T follicular helper cell (primary cell): Measurements from ENCODE around the gene KCNQ2.

Experiments used
- DNase-seq: peaks from one replicate; pipeline ENCODE4 v3.0.0-alpha.2; 2020; ENCODE audit warnings: low read depth

KCNQ2 gene

DNA sequence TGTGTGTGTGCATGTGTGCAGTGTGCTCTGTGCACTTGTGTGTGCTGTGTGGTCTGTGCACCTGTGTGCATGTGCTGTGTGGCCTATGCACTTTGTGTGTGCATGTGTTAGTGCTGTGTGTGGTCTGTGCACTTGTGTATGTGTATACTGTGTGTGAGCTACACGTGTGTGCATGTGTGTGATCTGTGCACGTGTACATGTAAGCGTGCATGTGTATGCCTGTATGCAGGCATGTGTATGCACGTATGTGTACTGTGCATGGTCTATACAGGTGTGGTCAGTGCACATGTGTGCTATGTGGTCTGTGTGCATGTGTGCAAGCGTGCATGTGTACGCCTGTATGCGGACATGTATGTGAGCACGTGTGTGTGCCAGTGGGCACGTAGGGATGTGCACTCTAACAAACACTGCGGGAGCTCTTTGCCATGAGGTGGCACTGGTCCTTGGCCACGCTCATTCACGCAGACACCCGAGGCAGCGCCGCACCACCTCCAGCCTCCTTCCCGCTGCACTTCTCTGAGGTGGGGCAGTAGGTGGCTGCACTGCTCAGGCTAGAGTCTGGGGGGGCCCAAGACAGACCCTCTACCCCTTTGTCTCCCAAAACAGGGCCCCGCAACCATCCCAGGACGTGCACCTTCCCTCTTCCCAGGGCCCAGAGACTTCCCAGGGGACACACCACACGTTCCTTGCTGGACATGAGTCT is 68.9 kb downstream of the KCNQ2 start:
- no peak for DNase-seq

DNA sequence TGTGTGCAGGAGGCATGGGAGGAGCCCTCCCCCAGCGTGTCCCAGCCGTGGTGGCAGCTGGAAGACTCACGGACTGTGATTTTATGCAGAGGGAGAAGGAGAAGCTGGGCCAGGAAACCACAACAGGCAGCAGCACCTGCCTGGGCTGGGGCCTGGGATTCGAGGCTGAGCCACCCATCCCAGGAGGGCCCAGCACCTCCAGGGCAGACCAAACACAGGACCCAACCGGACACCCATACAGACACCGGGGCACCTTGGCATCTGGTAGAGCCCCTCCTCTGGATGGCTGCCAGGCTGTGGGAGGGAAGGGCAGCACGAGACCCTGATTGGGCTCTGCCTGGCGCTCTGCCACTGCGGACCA is 69.6 kb downstream of the KCNQ2 start:
- no peak for DNase-seq

DNA sequence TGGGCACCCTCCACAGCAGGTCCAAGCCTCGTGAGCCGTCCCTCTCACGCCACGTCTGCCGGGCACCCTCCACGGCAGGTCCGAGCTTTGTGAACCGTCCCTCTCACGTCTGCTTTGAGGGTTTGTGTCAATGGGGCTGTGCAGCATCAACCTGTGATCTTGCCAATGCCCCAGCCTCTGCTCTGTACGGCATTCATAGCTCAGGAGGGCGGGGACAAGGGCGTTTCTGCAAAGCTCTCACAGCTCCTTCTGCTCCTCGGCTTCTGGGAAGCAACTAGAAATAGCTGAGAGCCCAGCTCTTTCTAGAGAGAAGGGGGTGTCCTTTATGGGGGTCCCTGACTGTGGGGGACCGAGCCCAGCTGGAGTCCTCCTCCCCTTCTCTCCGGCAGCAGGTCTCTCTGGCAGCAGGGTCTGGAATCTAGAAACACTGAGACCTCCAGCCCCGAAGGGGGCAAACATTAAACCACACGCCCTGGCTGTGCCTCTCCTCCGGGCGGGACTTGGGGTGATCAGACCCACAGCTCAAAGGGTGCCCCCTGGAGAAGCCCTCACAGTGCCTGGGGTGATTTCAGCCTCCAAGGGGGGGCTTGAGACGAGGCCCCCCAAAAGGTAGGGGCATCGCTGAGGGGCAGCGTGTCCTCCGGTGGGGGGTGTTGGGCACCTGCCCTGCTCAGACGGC is 70.1 kb downstream of the KCNQ2 start:
- no peak for DNase-seq

GRCh38 chr20:63401384-63402110 is 70.9 kb downstream of the KCNQ2 start:
- no peak for DNase-seq

- no peak for DNase-seq
Observed at GRCh38 chr20:63400486-63401210, 71.8 kb downstream of the KCNQ2 start.

DNA sequence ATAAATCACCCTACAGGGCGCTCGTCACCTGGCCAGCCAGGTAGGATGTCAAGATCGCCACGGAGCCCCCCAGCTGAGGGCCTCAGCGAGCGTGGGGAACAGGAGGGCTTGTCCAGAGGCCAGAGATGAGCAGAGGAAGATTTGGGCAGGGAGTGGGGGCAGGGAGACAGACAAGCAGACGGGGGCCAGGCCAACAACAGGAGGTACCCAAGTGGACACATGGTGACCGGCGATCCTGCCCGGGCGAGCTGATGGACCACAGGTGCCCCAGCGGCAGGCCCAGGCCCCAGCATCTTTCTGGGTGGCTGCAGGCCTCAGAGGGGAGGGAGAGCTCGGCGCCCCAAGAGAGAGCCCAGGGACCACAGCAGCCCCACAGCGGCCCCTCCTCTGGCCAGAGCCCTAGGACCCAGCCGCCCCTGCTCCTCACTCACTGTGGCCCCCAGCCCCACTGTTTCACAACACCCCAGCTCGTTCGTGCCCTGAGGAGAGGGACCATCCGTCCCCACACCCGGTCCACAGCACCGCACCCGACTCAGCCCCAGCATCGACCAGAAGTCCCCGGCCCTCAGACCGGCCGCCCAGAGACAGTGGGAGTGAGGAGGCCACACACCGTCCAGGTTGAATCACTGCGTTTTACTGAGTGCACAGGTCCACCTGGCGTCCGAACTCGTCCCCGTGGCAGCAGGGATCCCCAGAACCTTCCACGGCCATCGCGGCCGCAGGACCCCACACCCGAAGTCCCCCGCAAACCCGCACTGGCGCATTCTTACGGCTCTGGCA is 72.7 kb downstream of the KCNQ2 start:
- no peak for DNase-seq

DNA sequence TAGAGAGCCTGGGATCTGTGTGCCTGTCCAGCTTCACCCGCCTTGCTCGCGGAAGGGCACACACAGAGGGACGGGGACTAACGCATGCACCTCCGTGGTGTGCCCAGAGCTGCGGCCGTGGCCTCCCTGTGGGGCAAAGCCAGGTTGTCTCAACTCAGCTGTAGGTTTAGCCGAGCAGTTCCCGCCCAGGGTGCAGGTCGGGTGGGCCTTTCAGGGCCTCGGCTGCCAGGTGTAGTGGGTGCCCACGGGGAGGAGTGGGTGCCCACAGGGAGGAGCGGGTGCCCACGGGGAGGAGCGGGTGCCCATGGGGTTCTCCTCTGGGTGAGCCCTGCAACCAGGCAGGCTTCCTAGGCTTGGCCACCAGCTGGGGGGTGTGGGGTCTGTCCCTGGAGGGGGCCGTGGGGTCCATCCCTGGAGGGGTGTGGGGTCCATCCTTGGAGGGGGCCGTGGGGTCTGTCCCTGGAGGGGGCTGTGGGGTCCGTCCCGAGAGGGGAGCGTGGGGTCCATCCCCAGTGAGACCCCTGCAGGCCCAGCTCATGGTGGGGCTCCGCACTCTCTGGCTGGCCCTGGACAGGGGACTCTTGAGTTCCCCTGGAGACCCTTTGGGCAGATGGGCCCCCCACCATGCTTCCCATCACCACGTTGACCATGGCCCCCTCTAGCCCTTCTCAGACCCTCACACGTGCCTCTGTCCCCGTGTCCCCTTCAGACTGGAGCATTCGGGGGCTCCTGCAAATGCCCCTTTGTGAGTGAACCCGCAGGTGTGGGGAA is 73.5 kb downstream of the KCNQ2 start:
- DNase-seq, result no peak

DNA sequence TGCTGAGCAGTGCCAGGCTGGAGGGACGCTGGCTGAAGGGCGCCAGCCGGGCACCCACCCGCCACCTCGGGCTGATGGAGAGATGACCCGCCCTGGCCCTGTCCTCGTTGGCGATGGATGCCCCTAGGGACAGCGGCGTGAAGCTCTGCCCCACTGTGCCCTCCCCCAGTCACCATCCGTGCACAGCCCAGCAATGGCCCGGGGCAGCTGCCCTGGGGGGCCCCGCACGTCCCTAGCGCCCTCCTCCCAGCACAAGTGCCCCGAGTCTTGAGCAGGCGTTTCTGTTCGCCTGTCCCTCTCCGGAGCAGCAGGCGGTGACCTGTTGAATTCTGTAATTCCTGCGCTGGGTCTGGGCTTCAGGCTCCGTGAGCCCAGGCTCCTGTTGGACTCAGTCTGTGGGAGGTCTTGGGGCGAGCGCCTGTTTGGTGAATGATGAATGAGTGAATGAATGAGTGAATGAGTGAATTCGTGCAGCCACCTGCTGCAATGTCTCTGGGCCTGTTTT is 74.5 kb downstream of the KCNQ2 start:
- no peak for DNase-seq

- no peak for DNase-seq
Observed at GRCh38 chr20:63397155-63397843, 75.2 kb downstream of the KCNQ2 start.

DNA sequence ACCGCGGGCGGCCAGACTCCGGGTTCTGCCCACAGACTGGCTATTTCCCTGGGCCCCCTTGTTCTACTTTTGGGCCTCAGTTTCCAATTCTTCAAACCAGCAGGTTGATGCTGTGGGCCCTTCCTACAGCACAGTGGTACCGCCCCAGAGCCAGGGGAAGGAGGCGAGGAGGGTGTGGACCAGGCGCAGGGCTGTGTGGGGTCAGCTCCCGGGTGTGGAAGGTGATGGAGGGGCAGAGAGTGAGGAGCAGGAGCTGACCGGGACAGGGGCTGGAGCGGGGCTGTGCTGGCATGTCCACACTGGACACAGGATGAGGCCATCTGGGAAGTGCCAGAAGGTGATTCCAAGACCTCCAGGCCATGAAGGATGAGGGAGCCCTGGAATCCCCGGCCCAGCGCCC is 76.2 kb downstream of the KCNQ2 start:
- DNase-seq, result no peak

DNA sequence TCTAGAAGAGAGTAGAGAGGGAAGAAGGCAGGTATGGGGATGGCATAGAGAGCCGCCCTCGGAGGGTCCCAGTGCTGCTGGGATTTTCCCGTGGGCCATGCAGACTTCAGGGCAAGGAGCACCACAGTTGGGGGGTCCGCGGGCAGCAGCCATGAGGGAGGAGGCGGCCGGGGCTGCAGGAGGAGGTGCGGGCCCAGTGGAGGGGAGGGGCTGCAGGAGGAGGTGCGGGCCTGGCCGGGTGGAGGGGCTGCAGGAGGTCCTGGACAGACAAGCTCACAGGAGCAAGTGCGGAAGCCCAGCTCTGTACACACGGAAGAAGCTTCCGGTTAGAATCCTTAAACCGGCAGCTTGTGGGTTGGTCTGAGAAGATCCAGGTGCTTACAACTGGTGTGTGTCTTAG is 76.7 kb downstream of the KCNQ2 start:
- DNase-seq, result no peak

- no peak for DNase-seq
Observed at GRCh38 chr20:63394920-63395455, 77.5 kb downstream of the KCNQ2 start.

DNA sequence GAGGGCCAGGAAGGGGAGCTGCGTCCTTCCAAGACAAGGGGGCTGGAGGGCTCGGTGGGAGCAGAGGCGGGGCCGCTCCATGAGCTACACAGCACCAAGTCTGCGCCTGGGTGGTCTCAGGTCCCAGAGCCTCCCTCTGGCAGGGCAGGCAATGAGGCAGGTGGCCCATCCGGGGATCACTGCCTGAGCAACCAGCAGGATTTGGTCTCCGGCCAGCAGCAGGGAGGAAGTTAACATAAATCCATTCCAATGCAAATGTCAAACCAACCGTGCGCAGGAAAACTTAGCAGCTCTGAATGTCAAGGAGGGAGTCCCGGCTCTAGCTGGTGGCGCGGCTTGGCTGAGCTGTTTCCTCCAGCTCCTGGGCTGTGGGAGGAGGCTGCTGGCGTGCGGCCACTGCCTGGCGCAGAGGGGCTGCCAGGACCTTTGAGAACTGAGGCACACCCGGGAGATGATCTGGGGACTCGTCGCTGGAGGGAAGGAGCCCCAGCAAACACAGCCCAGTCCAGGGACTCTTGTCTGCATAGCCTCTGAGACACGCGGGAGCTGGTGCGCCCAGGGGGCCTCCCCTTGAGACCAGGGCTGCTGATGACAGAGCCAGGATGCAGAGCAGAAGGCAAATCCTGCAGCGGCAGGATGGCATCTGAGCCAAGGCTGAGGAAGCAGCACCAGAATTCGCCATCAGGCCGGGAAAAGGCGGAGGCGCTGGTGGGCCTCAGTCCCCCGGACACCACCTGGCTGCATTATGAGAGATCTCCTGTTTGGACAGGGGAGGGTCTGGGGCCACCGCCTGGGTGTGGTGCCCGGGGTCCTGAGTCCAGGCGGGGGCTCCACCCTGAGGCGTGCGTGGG is 78.2 kb downstream of the KCNQ2 start:
- DNase-seq, result no peak

- DNase-seq, result no peak
Observed at GRCh38 chr20:63393566-63393965, 78.9 kb downstream of the KCNQ2 start.

- DNase-seq, result no peak
Observed at GRCh38 chr20:63392465-63393365, 79.7 kb downstream of the KCNQ2 start.

DNA sequence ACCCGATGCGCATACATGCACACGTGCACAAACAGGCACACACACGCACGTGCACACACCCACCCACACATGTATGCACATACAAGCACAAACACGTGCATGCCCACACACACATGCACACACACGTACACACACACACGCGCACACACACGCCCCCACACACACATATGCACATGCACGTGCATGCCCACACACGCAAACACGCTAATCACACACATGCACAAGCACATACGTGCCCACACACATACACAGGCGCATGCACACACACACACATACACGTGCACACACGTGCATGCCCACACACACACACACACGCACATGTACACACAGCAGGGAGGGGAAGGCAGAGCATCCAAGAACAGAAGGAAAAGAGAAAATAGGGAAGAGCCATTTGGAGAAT is 84.5 kb downstream of the KCNQ2 start:
- no peak for DNase-seq

GRCh38 chr20:63387393-63387792 is 85.1 kb downstream of the KCNQ2 start:
- no peak for DNase-seq

DNA sequence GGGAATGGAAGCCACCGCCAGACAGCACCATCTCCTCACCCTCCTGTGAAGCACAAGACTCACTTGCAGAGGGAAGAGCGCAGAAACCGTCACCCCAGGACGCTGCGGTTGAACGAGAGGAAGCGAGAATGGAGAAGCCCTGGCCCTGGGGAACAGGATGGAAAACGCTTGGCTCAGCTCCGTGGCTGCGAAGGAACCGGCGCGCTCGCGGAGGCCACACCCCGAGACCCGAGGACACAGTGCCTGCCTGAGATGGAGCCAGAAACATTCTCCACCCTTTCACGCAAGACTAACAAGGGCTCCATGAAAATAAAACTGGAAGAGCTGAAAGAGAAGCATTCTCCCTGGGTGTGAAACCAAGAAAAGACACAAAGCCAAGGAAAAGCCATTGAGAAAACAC is 86.0 kb downstream of the KCNQ2 start:
- DNase-seq, result no peak
